Activated CD8-positive, alpha-beta T cell treated with anti-CD3 and anti-CD28 coated beads for 36 hours (primary cell): ENCODE results near the gene NKX2-4. TPM values are rescaled to one million over a fixed set of nuclear protein-coding genes. Genes with fewer than 3 reads are reported as not detected.

Experiments used
- ATAC-seq: fragments of 200-7000 bp; cut with Tn5 transposase; one replicate; pipeline ENCODE4 v1.10.0; 2021; ENCODE audit warnings: mild to moderate bottlenecking, moderate library complexity
- CTCF ChIA-PET: fragments of 350-600 bp; sonication (Branson Sonifier 250); formaldehyde crosslinking; loops from one replicate; lab custom pipeline; 2021; ENCODE audit warnings: antibody characterized with exemption; lab: Charles Lee
- POLR2A ChIA-PET: fragments of 350-600 bp; sonication (Branson Sonifier 250); formaldehyde crosslinking; loops from one replicate; lab custom pipeline; 2021; ENCODE audit warnings: antibody characterized with exemption; lab: Charles Lee
- DNase-seq: peaks from one replicate; pipeline ENCODE4 v3.0.0-alpha.2; 2020
- H3K27ac Mint-ChIP-seq: one replicate; pipeline ENCODE4 v1.8.0; 2021; ENCODE audit warnings: mild to moderate bottlenecking, mixed read lengths
- H3K27me3 Mint-ChIP-seq: one replicate; pipeline ENCODE4 v1.8.0; 2021; ENCODE audit warnings: mixed read lengths
- H3K36me3 Mint-ChIP-seq: one replicate; pipeline ENCODE4 v1.8.0; 2021; ENCODE audit warnings: low read depth, mixed read lengths
- H3K4me1 Mint-ChIP-seq: one replicate; pipeline ENCODE4 v1.8.0; 2021; ENCODE audit warnings: low read depth, mixed read lengths
- H3K4me3 Mint-ChIP-seq: one replicate; pipeline ENCODE4 v1.8.0; 2021; ENCODE audit warnings: mild to moderate bottlenecking, moderate library complexity, mixed read lengths
- H3K9me3 Mint-ChIP-seq: one replicate; pipeline ENCODE4 v1.8.0; 2021; ENCODE audit warnings: mixed read lengths
- CTCF ChIP-seq: fragments of 200-600 bp; IDR thresholded peaks from one replicate; pipeline ENCODE4 v1.8.0; 2022; ENCODE audit warnings: antibody characterized with exemption, mild to moderate bottlenecking
- intact Hi-C: fragments of 100-400 bp; cut with micrococcal nuclease; formaldehyde crosslinking; loops from one replicate; pipeline ENCODE4 v1.10.0; 2022
- total RNA-seq, 2 experiments: library from RNA; stranded (reverse); gene quantifications; one replicate each; pipeline ENCODE4 v1.2.3, GENCODE V29; 2021

NKX2-4 gene
- total RNA-seq, 2 experiments from 2014 or later = not detected

- Mint-ChIP-seq H3K36me3 (peaks cover 40% of the 10 kb centered on the region), H3K27me3 (no peaks in the 10 kb centered on the region), H3K4me3 (no peak overlapping the region), H3K27ac (no peak overlapping the region), H3K9me3 (no peaks in the 10 kb centered on the region), H3K4me1 (peaks cover 5% of the 10 kb centered on the region)
- DNase-seq (no peak), ATAC-seq (no peak)
- ChIA-PET POLR2A (no interaction called here), CTCF (no interaction called here)
- no peak for TF ChIP-seq CTCF
- intact Hi-C loops = no loop called here
Observed at GRCh38 chr20:21377701-21378100, 19.6 kb downstream of the NKX2-4 start.

- H3K36me3 Mint-ChIP-seq = peaks cover 40% of the 10 kb centered on the region
- no peak overlapping the region for H3K27ac Mint-ChIP-seq
- H3K27me3 Mint-ChIP-seq = no peaks in the 10 kb centered on the region
- no peaks in the 10 kb centered on the region for H3K9me3 Mint-ChIP-seq
- ChIA-PET POLR2A (no interaction called here), CTCF (no interaction called here)
- no peak for DNase-seq
- H3K4me1 Mint-ChIP-seq = peaks cover 5% of the 10 kb centered on the region
- intact Hi-C loops = no loop called here
- no peak overlapping the region for H3K4me3 Mint-ChIP-seq
- ATAC-seq = no peak
- TF ChIP-seq CTCF = no peak
Observed at GRCh38 chr20:21376626-21377025, 20.7 kb downstream of the NKX2-4 start.

GRCh38 chr20:21373436-21373835, 23.9 kb downstream of the NKX2-4 start:
- H3K27me3 Mint-ChIP-seq = no peaks in the 10 kb centered on the region
- CTCF ChIA-PET = no interaction called here
- no peak overlapping the region for H3K27ac Mint-ChIP-seq
- intact Hi-C loops = no loop called here
- TF ChIP-seq CTCF = no peak
- ATAC-seq (no peak), DNase-seq (no peak)
- no peak overlapping the region for H3K4me3 Mint-ChIP-seq
- H3K4me1 Mint-ChIP-seq = peaks cover 3% of the 10 kb centered on the region
- no peaks in the 10 kb centered on the region for H3K9me3 Mint-ChIP-seq
- H3K36me3 Mint-ChIP-seq = peaks cover 36% of the 10 kb centered on the region
- POLR2A ChIA-PET = no interaction called here

- no peak for ATAC-seq
- Mint-ChIP-seq H3K4me1 (peaks cover 3% of the 10 kb centered on the region), H3K9me3 (no peaks in the 10 kb centered on the region), H3K4me3 (no peak overlapping the region), H3K36me3 (peaks cover 30% of the 10 kb centered on the region), H3K27me3 (no peaks in the 10 kb centered on the region), H3K27ac (no peak overlapping the region)
- POLR2A ChIA-PET = no interaction called here
- intact Hi-C loops = no loop called here
- no peak for TF ChIP-seq CTCF
- DNase-seq = no peak
- CTCF ChIA-PET = interaction anchor here (1.4 to 1.8 kb wide), 2 partner anchors 133 to 136 kb away, joined by 4 to 10 read pairs; no protein-coding TSS in a partner anchor
Observed at GRCh38 chr20:21372016-21372415, 25.3 kb downstream of the NKX2-4 start.

GRCh38 chr20:21371193-21371592, 26.1 kb downstream of the NKX2-4 start:
- ATAC-seq = no peak
- Mint-ChIP-seq H3K4me1 (peaks cover 3% of the 10 kb centered on the region), H3K36me3 (peaks cover 30% of the 10 kb centered on the region), H3K9me3 (no peaks in the 10 kb centered on the region), H3K4me3 (no peak overlapping the region), H3K27ac (no peak overlapping the region), H3K27me3 (no peaks in the 10 kb centered on the region)
- CTCF ChIA-PET = interaction anchor here (1.4 to 1.8 kb wide), 2 partner anchors 134 to 135 kb away, joined by 4 to 10 read pairs; no protein-coding TSS in a partner anchor
- POLR2A ChIA-PET = no interaction called here
- no peak for DNase-seq
- intact Hi-C loops = no loop called here
- no peak for TF ChIP-seq CTCF
